HL-60/S4 treated with phorbol 12-myristate 13-acetate at 8.2 ng/mL for 4 days and 3 days (cell line): ENCODE measurements around the gene RUNX2.

Experiments used
- in situ Hi-C: fragments of 300-500 bp; cut with MboI; formaldehyde crosslinking; loops from 2 replicates; pipeline ENCODE4 v1.15.0; 2022; ENCODE audit warnings: low sequenced_read_pairs

RUNX2 gene

DNA sequence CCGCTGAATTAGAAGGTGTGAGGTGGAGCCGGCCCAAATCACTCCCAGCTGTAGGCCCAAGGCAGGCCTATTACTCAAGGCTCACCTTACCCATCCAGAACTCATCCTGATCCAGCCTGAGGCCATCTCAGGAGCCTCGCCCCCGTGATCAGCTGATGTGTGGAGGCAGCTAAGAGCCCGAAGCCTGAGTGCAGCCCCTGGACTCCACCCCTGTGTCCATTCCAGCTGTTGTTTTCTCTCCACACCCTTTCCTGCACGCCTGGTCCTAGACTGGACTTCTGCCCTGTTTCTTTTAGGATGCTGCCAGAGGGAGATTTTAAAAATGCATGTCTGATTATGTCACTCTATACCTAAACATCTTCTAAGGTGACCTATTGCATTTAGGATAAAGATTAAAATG is 174.3 kb downstream of the RUNX2 start:
- in situ Hi-C loops = no loop called here

DNA sequence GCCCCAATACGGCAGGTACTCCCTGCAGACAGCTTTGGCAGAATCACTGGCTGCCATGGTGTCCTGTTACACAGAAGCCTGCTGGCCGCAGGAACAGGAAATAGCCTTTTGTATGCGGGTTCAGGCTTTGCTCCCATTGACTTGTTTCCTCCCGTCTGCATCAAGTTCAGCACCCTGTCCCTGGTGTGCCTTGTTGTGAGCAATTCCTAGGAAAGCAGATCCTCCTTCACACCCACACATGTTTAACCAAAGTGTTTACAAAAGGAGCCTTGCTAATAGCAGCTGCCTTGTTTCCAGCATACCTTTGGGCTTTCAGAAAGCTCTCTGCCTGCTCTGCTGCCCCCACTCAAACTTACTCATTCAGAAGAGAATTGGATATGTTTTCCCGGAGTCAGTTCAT is 176.8 kb downstream of the RUNX2 start:
- in situ Hi-C loops = no loop called here

DNA sequence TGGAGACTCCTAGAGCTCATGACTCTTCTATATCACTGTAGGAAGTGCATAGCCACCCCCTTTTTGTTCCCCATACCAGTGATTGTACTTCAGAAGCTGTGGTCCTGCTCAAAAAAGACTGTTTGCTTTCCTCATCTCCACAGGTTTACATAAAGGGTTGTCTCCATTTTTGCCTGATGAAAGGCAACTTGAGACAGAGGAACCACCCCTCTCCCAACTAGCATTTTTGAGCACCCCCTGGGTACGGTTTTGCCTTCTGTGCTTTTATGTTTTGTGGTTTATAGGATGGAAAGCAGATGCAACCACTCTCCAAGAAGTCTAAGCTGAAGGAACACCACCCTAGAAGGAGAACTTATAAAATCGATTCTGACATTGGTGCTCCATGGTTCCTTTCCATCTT is 177.3 kb downstream of the RUNX2 start:
- in situ Hi-C loops = no loop called here

DNA sequence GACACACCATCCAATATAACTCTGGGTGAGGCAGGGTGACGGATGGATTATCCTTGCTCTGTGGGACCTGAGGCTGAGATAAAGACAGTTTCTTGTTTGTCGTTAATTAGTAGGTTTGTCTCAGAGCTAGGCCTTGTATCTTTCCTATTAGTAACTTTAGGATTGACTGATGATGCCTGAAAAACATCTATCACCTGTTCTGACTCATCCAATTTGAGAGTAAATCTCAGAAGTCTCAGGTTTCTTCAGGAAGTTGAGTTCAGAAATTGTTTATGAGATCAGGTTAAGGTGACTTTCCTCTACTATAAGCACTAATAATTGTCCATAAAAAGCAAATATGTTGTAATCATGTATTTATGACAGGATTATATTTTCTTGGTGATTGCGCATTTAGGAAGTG is 179.1 kb downstream of the RUNX2 start:
- in situ Hi-C loops = no loop called here

- in situ Hi-C loops = no loop called here
Measured at GRCh38 chr6:45509426-45509825, 181.3 kb downstream of the RUNX2 start.

DNA sequence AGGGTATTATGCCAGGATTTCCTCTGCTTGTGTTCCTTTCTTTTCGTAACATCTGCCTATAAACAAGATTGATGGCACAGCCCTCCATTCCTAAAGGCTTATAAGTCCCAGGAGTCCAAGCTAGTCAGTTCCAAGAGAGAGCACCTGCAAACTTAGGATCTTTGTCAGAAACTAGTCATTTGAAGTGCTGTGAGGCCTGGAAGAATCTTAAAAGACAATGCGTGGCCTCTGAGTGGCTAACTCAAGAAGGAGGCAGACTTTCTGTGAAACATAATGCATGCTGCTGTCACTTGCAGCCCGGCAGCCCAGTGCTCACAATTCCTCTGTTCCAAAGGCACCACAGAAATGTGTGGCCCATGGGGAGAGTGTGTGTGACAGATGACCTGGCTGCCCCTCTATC is 184.6 kb downstream of the RUNX2 start:
- in situ Hi-C loops = no loop called here

DNA sequence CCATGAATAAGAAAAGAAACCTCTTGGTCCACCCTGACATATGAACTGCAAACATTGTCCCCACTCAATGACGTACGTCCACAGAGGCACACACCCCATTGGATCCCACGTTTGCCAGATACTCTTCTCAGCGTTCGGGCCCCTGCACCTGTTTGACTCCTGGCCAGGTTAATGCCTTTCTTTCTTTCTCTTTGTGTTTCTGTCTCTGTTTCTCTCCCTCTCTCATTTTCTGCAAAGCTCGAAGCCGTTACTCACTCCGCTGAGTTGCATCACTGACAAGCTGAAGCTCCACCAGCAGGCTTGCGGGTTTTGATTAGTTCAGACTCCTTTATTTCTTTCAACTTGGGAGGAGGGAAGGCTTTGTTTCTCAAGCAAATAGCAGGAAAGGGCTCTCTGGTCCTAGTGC is 185.1 kb downstream of the RUNX2 start:
- in situ Hi-C loops = no loop called here

DNA sequence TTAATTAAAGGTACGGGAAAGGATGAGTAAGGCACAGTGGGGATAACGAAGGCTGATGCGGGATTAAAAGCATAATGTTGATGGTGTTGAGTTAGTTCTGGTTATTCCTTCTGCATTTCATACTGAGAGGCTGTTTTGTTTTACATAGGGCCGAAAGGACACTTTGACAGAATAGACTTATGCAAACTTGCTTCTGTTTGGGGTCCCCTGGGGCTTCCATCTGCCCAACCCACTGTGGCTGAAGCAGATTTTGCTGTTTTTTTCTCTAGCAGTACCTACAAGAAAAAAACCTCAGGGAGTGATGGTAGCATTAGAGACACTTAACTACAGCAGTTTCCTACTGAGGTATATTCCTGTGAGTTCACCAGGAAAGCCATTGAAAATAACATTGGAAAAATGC is 185.7 kb downstream of the RUNX2 start:
- in situ Hi-C loops = no loop called here

DNA sequence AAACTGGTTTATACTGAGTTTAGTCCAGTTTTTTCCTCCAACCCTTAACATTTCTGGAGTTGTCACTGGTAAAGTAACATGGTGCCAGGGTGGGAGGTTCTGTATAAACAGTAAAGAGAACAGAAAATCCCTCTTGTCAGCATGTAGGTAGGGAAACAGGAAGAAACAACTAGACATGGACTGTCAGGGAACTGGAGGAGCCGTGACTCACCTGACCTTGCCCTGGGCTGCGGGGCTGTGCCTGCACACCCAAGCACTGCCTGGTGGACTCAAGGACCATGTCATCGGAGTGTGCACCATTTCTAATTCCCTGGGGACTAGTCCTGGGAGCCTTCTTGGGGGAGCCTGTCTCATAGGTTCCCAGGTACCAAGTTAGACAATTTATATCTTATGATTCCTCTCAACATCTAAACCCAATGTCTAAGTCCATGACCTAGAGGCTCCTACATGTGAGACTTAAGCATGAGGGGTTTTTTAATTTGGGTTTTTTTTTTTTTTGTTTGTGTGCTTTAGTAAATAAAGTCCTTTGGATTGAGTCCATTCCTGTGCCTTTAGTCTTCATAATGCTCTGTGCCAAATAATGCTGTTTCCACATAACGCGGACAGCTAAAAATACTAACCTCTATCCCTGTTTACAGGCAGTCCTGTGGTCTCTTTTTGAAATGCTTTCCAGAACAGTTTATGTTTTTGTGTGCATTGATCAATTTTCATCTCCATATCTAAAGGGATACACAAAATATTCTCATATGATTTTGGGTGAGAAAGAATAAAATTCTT is 186.5 kb downstream of the RUNX2 start:
- in situ Hi-C loops = no loop called here

DNA sequence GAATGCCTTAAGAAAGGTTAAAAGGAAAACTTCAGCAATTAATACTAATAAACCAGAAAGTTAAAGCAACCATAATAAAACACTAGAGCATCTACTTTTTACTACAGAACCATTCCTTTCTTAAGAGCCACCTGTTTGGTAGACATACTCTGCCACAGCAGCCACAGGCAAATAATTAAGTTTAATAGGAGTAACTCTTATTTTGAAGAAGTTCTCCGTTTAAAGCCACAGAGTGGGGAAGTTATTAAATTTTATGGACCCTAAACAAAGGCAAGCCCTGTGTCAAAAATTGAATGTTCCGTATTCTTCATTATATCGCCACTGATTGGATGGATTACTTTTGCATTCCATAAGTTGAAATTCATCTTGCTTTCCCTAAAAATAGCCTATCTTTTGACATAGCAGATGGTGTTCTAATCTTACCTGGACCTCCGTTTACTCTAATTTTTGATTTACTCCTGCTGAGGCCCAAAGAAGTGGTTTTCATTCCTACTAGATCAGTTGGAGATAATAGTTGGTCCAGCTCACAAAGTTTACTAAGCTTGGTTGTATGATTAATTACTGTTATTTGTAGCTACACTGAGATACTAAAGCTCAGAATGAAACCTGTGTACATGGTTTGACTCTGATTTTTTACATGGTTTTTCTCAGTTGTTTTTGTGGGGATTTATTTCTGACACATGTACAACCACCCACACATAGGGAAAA is 190.0 kb downstream of the RUNX2 start:
- in situ Hi-C loops = no loop called here

DNA sequence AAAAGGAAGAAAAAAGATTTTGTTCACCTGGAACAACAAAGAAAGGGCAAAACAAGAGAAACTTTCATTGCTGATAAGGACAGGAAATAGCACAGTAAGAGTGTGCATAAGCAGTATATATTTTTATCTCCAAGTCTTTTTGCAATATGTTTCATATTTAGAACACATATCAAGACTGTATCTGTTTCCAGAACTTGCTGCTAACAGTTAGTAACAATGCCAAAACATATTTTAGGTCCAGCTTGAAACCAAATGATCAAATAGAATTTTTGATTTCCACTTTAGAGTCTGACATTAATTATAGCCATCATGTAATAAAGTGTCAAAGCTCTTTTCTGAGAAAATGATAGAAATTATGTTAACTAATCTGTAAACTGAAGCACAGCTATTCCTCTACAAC is 193.1 kb downstream of the RUNX2 start:
- in situ Hi-C loops = no loop called here

DNA sequence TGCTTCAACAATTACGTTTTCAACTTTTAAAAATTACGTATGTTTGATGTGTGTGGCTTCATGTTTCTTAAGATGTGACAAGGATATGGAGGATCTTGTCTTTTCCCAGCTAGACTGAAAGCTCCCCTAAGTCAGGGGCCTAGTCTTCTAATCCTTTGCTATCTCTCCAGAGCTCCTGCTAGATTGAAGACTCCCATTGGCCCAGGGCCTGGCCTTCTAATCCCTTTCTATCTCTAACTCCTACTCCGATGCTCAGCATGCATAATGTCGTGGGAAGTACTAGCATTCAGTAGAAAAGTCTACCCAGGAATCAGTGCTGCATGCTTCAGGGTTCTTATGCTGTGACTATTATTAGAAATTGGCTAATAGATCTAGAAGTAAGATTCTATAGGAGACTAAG is 194.4 kb downstream of the RUNX2 start:
- in situ Hi-C loops = no loop called here

DNA sequence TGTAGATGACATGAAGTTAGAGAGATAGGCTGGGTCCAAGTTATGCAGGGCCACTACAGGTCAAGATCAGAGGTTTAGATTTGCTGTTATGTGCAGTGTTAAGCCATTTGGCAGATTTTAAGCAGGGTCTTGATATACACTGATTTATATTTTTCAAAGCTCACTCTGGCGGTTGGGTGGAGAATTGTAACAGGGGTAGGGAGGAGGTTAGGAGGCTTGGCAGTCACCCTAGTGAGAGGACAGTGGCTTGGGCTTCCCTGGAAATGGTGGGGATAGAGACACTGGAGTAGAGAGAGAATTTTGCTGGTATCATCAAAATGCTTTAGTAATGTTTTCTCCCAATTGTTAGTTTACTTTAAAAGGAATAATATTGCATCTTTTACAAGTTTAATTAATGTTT is 199.1 kb downstream of the RUNX2 start:
- in situ Hi-C loops = no loop called here

- in situ Hi-C loops = no loop called here
Measured at GRCh38 chr6:45531999-45532595, 204.0 kb downstream of the RUNX2 start.

DNA sequence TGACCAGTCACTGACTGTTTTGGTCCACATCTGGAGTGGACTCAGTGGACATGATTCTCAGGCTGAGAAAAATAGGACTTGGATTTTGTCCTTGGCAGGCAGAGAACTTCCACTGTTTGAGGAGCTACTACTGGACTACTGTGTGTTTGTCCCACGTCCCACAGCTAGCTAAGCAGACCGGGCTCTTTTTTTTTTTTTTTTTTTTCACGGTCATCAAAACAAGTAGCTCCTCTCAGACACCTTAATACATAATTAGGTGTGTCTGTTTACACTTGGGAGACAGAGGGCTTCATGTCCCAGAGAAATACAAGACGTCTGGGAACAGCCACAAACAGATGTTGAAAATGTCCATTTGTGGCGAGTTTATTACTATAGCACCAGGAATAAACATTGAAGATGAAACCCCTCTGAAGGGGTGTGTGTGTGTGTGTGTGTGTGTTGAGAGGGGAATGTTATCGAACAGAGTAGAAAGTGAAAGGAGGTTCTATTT is 204.6 kb downstream of the RUNX2 start:
- in situ Hi-C loops = no loop called here

DNA sequence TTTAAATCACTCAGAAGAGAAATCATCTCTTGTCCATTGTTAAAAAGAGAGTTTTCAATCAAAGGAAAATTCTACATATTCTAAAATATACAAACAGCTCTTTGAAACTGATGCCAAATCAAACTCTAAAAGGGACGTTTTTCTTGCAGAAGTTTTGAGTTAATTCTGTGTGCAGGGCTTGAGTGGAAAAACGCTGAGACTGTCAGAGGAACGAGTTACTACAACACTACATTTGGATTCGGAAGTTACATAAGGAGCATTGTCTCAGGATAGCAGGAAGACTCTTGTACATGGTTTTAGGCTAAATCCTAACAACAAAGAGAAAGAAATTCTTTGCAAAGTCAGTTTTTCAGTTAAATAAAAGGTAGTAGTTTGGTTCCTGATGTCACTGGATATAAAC is 205.3 kb downstream of the RUNX2 start:
- in situ Hi-C loops = no loop called here

DNA sequence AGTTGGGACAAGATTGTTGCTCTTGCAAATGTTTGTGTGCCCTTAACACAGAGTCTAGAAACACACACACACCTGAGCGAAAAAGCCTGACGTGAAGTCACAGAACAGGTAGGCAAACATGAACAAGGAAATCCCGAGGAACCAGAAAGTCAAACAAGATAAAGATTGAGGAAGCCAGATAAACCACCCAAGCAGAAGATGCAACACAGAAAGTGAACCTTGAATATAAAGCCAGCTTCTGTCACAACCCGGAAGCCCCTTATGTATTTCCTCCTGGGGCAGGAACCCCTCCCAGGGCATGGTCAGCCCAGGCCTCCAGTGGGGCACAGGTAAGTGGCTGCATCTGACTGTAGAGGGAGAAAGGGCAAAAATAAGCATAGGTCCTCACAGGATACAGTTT is 207.8 kb downstream of the RUNX2 start:
- in situ Hi-C loops = no loop called here

GRCh38 chr6:45537539-45537938 is 209.4 kb downstream of the RUNX2 start:
- in situ Hi-C loops = no loop called here

DNA sequence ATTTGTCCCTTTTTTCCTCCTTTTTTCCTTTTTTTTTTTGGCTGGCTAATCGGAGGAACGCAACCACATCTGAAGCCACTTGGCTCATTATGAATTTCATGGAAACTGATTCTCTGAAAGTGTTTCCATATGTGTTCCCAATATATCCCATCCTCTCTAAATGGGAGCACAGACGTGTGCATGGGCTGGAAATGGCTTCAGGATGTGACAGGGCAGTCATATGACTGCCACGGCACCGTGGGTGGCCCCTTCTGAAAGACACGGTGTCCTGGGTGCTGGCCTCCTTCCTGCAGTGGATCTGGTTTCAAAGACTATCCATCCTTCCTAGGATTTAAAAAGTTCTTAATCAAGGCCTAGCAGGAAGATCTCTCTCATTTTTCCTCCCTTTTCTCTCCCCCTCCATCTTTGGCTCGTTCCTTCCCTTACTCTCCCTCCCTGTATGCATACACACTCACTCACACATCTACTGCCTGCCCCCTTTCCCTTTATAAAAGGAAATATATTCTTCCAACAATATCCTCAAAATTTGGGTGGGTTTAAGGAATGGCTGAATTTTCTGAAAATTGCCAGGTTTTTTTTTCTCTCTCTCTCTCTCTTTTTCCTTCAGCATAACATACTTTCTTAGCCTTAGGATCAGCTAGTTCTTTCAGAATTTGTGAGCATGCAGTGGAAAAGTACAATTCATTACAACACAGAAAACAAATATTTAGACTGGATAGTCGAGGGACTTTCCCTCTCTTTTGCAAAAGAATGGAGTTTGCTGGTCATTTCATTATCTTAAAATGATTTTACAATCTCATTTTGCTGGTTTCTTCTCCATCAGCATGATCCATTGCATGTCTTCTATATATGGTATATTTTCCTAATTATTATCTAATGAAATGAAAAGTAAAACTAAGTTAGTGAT is 210.8 kb downstream of the RUNX2 start:
- in situ Hi-C loops = no loop called here

DNA sequence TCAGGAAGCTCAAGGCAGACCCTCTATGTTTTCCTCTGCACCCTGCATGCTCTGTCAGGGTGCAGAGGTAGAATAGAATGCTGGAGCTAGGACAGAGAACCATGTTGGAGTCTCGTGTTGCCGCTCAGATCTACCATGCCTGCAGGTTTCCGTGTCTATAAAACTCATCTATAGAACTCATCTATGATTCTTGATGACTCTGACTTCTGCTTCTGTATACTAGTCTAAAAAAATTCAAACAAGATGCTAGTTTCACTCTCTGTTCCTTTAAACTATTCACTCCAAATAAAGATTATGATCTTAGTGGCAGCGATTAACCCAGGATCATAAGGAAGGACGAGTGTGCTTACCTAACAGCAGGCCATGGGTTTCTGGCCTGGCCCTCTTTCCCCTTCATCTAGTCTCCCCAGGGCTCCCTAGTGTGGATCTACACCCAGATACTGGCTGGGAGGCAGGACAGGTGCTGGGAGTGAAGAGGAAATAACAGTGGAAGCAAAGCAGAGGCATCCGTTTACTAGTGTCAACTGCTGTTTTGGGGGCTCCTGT is 212.3 kb downstream of the RUNX2 start:
- in situ Hi-C loops = no loop called here

- in situ Hi-C loops = no loop called here
Measured at GRCh38 chr6:45541934-45542333, 213.8 kb downstream of the RUNX2 start.
